ENCODE data around the gene RPRML.
"Not testable (repeated sequence)": the region's sequence is repeated elsewhere in the genome, so short reads cannot be mapped to it uniquely, and the experiment has no call there.

The RPRML gene

GRCh38 chr17:46979147-46979863, at the start of gene RPRML:
TSS of gene RPRML (minus strand) at chr17:46979253. CDS start at chr17:46979007, 246 bp downstream.
- peak; percentile 74 for ATAC-seq
- peak; percentile 22 to 29 for DNase-seq
- Mint-ChIP-seq H3K9me3 (no peaks in the 10 kb centered on the region), H3K27me3 (peaks cover 55% of the 10 kb centered on the region), H3K27ac (no peak within 1 kb of the TSS), H3K4me1 (peaks cover 18% of the 10 kb centered on the region), H3K4me3 (peak within 1 kb of the TSS; percentile 84 to 88)

DNA sequence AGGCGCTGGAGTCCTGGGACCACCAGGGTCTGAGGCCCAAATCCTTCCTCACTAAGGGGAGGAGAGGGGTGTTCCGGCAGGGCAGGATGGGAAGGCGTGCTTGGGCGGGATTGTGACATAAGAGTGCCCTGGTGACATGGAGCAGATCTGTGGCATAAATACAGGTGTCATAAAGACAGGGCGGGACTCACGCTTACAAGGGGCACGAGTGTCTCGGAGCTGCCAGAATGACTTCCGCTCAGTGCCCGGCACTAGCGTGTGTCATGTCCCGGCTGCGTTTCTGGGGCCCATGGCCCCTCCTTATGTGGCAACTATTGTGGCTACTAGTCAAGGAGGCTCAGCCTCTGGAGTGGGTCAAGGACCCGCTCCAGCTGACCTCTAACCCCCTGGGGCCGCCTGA, 37.9 kb upstream of the RPRML start:
- DNase-seq, H3K27me3 Mint-ChIP-seq, H3K9me3 Mint-ChIP-seq, ATAC-seq, H3K4me3 Mint-ChIP-seq, H3K4me1 Mint-ChIP-seq, H3K27ac Mint-ChIP-seq: not testable (repeated sequence)

DNA sequence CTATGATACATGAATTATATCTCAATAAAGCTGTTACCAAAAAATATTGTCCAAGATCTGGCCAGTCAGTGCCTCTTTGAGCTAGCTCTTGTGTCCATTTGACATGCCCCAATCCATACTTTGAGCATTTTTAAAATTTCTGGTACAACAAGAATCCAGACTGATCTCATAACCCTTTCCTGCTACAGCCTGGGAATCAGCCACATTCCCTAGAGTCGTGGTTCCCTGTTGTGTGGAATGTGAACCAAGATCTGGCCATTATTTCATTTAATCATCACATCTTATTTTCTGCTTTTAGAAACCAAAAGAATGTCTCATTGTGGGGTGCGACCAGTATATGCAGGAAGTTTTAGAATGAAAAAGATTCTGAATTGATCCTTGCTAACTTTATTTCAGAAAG, 34.3 kb upstream of the RPRML start:
- no peaks in the 10 kb centered on the region for H3K9me3 Mint-ChIP-seq
- H3K27me3 Mint-ChIP-seq, result no peaks in the 10 kb centered on the region
- H3K4me3 Mint-ChIP-seq, result no peak overlapping the region
- DNase-seq, result no peak
- peaks cover 8% of the 10 kb centered on the region for H3K4me1 Mint-ChIP-seq
- no peak overlapping the region for H3K27ac Mint-ChIP-seq
- no peak for ATAC-seq

DNA sequence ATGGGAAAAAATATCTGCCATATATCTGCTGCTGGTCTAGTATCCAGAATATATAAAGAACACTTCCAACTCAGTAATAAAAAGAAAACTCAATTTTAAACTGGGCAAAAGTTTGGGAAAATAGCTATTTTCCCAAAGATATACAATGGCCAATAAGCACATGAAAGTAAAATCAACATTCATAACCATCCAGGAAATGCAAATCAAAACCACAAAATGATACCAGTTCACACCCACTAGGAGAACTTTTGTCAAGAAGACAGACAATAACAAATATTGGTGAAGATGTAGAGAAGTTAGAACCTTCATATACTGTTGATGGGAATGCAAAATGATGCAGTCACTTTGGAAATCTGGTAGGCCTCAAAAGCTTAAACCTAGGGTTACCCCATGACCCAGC, 33.4 kb upstream of the RPRML start:
- no peaks in the 10 kb centered on the region for H3K27me3 Mint-ChIP-seq
- DNase-seq, result no peak

GRCh38 chr17:47009759-47010594, 30.9 kb upstream of the RPRML start:
- ATAC-seq, result no peak
- no peaks in the 10 kb centered on the region for H3K27me3 Mint-ChIP-seq
- no peak overlapping the region for H3K4me3 Mint-ChIP-seq
- H3K4me1 Mint-ChIP-seq, result peaks cover 8% of the 10 kb centered on the region
- no peaks in the 10 kb centered on the region for H3K9me3 Mint-ChIP-seq
- no peak for DNase-seq
- no peak overlapping the region for H3K27ac Mint-ChIP-seq

More for the DNA sequence above, 33.4 kb upstream of the RPRML start:
- Mint-ChIP-seq H3K27ac (no peak overlapping the region), H3K9me3 (no peaks in the 10 kb centered on the region), H3K4me1 (peaks cover 8% of the 10 kb centered on the region), H3K4me3 (no peak overlapping the region)
- ATAC-seq, result no peak

GRCh38 chr17:47004906-47005305, 25.9 kb upstream of the RPRML start:
- no peaks in the 10 kb centered on the region for H3K27me3 Mint-ChIP-seq
- peak overlapping the region in 1 of 2 donors; percentile 31 for H3K27ac Mint-ChIP-seq
- no peak overlapping the region for H3K4me3 Mint-ChIP-seq
- no peak for ATAC-seq
- peaks cover 7% of the 10 kb centered on the region for H3K4me1 Mint-ChIP-seq
- DNase-seq, result no peak
- no peaks in the 10 kb centered on the region for H3K9me3 Mint-ChIP-seq

GRCh38 chr17:47003864-47004263, 24.8 kb upstream of the RPRML start:
- DNase-seq, H3K9me3 Mint-ChIP-seq, H3K27me3 Mint-ChIP-seq, H3K27ac Mint-ChIP-seq, H3K4me3 Mint-ChIP-seq, ATAC-seq, H3K4me1 Mint-ChIP-seq: not testable (repeated sequence)

- peak overlapping the region in 1 of 2 donors; percentile 5 for H3K27ac Mint-ChIP-seq
- no peaks in the 10 kb centered on the region for H3K4me1 Mint-ChIP-seq
- H3K9me3 Mint-ChIP-seq, result no peaks in the 10 kb centered on the region
- H3K27me3 Mint-ChIP-seq, result no peaks in the 10 kb centered on the region
- no peak overlapping the region for H3K4me3 Mint-ChIP-seq
- no peak for ATAC-seq
- DNase-seq, result no peak
These were observed 17.0 kb upstream of the RPRML start for GRCh38 chr17:46995841-46996571.

GRCh38 chr17:46994993-46995392, 15.9 kb upstream of the RPRML start:
- H3K4me3 Mint-ChIP-seq, result no peak overlapping the region
- H3K27me3 Mint-ChIP-seq, result no peaks in the 10 kb centered on the region
- ATAC-seq, result no peak
- no peaks in the 10 kb centered on the region for H3K4me1 Mint-ChIP-seq
- H3K27ac Mint-ChIP-seq, result no peak overlapping the region
- DNase-seq, result no peak
- no peaks in the 10 kb centered on the region for H3K9me3 Mint-ChIP-seq

DNA sequence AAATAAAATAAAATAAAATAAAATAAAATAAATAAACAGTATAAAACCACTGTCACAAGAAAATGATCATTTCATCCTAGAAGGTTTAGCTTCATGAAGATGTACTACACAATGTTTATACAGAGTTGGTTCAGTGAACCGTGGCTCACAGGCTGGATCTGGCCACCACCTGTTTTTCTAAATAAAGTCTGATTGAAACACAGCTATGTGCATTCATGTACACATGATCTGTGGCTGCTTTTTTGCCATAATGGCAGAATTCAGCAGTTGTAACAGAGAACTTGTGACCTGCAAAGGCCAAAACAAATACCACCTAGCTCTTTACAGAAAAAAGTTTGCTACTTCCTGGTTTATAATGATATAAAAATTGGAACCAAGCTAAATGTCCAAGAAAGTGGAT, 12.6 kb upstream of the RPRML start:
- DNase-seq, result no peak
- Mint-ChIP-seq H3K4me1 (no peaks in the 10 kb centered on the region), H3K9me3 (no peaks in the 10 kb centered on the region), H3K4me3 (no peak overlapping the region), H3K27me3 (no peaks in the 10 kb centered on the region), H3K27ac (no peak overlapping the region)
- ATAC-seq, result no peak

GRCh38 chr17:46989637-46990431, 10.8 kb upstream of the RPRML start:
- no peak for DNase-seq
- Mint-ChIP-seq H3K9me3 (no peaks in the 10 kb centered on the region), H3K27me3 (no peaks in the 10 kb centered on the region), H3K27ac (peak overlapping the region in 1 of 2 donors; percentile 60), H3K4me3 (no peak overlapping the region), H3K4me1 (no peaks in the 10 kb centered on the region)
- ATAC-seq, result no peak

DNA sequence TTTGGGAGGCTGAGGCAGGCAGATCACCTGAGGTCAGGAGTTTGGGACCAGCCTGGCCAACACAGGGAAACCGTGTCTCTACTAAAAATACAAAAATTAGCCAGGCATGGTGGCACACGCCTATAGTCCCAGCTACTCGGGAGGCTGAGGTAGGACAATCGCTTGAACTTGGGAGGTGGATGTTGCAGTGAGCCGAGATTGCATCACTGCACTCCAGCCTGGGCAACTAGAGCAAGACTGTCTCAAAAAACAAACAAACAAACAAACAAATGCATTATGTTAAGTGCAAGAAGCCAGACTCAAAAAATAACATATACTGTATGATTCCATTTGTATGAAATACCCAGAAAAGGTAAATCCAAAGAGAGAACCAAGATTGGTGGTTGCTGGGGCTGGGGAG, 8.9 kb upstream of the RPRML start:
- H3K9me3 Mint-ChIP-seq, H3K4me1 Mint-ChIP-seq, H3K27ac Mint-ChIP-seq, ATAC-seq, DNase-seq, H3K4me3 Mint-ChIP-seq, H3K27me3 Mint-ChIP-seq: not testable (repeated sequence)

- no peak for DNase-seq
- H3K27me3 Mint-ChIP-seq, result peaks cover 2% of the 10 kb centered on the region
- ATAC-seq, result no peak
- H3K4me3 Mint-ChIP-seq, result no peak overlapping the region
- H3K27ac Mint-ChIP-seq, result no peak overlapping the region
- H3K9me3 Mint-ChIP-seq, result no peaks in the 10 kb centered on the region
- H3K4me1 Mint-ChIP-seq, result no peaks in the 10 kb centered on the region
These were observed 7.3 kb upstream of the RPRML start for GRCh38 chr17:46986366-46986765.

DNA sequence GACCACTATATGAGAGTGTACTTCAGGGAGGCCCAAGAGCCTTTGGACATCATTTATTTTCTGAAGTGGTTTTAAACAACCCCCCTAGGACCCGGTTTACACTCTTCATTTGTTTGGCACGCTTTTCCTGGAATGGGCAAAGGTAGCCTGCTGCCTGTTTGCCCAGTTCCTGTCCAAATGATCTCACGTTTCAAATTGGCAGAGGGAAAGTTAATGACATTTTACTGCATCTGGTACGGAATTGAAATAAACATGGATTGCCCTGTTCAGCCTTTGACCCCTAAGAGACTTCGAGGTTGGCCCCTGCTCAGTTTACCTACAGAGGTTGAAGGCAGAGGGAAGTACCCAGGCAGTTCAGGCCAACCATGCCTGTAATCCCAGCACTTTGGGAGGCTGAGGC, 5.8 kb upstream of the RPRML start:
- Mint-ChIP-seq H3K4me3 (no peak overlapping the region), H3K4me1 (peaks cover 2% of the 10 kb centered on the region), H3K27ac (no peak overlapping the region), H3K27me3 (peaks cover 16% of the 10 kb centered on the region), H3K9me3 (no peaks in the 10 kb centered on the region)
- DNase-seq (no peak), ATAC-seq (no peak)

DNA sequence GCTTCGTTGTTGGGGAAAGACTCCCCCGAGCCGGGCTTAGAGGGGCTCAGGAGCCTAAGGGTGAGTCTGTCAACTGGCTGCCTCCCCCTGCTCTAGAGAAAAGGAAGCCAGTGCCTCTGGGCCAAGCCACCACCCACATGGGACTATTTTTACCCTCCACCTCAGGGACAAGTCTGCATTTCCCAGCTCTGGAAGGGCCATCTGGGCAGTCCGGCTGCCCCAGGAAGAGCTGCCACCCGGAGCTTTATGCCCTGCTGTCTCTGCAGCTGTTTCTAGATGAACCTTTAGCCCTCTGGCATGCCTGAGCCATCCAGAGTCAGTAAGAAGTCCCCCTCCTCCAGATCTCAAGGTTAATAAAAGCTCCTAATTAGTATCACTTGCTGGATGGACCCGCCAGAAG, 5.3 kb upstream of the RPRML start:
- ATAC-seq, result no peak

More for the DNA sequence above, 5.3 kb upstream of the RPRML start:
- no peak overlapping the region for H3K4me3 Mint-ChIP-seq
- no peaks in the 10 kb centered on the region for H3K9me3 Mint-ChIP-seq
- peaks cover 22% of the 10 kb centered on the region for H3K27me3 Mint-ChIP-seq
- no peak for DNase-seq
- H3K27ac Mint-ChIP-seq, result no peak overlapping the region
- H3K4me1 Mint-ChIP-seq, result peaks cover 7% of the 10 kb centered on the region
